DMS53 treated with DMSO at 0.1 percent for 48 hours (cell line): ENCODE data around the gene ARCN1.
A peak's percentile ranks its signal among the peaks of the same experiment; 100 is the strongest.

Source experiments
- DNase-seq: peaks from one replicate; lab custom pipeline; 2025; ENCODE audit not compliant: unreplicated experiment; lab: John Stamatoyannopoulos, UW

ARCN1 gene

GRCh38 chr11:118620529-118621070, 48.4 kb downstream of the ARCN1 start:
- no peak for DNase-seq

GRCh38 chr11:118621071-118621783, 49.0 kb downstream of the ARCN1 start:
- DNase-seq = peak; percentile 88

GRCh38 chr11:118621784-118622375, 49.7 kb downstream of the ARCN1 start:
- DNase-seq = no peak

DNA sequence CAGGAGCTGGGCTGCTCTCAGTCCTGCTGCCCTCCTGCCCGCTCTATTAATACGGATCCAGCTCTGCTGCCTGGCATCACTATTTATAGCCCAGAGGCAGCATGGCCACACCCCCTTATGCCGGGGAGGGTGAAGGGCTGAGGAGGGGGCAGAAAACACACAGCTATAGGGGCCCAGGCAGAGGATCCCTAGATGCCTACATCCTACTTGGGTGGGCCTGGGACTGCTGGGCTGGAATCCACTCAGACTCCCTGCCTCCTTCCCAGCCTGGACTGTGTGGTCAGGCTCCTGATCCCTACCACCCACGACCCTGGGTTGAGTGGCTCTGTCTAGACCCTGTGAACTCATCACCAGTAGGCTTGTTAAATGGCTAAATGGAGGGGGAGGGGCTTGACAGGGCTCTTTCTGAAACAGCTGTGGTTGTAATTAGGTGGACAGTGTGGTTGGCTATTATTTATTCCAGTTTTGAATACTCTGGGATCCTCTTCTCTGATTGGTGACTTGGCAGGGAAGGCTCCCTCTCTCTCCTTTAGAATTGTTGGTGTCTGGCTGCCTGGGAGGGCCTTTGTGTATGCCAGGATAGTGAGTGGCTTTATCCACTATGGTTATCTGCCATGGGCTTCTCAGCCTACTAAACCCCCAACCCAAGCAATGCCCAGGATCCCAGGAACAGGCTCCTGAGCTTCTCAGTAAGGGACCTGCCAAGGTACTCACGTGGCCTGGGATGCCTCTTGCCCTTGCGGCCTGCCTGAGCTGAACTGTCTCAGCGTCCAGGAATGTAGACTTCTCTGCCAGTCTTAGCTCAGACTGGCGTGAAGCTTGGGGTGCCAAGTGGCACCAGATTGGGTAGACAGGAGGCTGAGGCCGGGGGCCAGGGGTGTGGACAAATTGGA, 50.4 kb downstream of the ARCN1 start:
- peak; percentile 71 for DNase-seq

DNA sequence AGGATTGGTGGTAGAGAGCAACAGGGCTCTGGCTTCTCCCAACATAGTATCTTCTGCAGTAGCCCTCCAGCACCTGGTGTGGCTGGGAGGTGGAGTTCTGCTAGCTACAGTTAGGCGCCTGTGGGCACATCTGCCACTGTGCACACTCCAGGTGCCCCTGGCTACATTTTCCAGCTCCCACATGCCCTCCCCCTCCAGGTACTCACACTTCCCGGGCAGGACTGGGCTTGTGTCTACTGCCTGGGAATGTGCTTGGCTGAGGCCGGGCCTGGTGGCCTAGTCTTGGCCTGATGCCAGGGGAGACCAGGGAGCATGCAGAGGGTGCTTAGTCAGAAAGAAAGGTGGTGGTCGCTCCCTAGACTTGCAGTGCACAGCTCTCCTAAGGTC, 51.1 kb downstream of the ARCN1 start:
- peak; percentile 74 for DNase-seq

GRCh38 chr11:118625036-118625690, 53.0 kb downstream of the ARCN1 start:
- no peak for DNase-seq

- DNase-seq = no peak
Observed at GRCh38 chr11:118625976-118626375, 53.8 kb downstream of the ARCN1 start.

GRCh38 chr11:118627566-118627965, 55.4 kb downstream of the ARCN1 start:
- DNase-seq = no peak

- no peak for DNase-seq
Observed at GRCh38 chr11:118628031-118628430, 55.8 kb downstream of the ARCN1 start.

DNA sequence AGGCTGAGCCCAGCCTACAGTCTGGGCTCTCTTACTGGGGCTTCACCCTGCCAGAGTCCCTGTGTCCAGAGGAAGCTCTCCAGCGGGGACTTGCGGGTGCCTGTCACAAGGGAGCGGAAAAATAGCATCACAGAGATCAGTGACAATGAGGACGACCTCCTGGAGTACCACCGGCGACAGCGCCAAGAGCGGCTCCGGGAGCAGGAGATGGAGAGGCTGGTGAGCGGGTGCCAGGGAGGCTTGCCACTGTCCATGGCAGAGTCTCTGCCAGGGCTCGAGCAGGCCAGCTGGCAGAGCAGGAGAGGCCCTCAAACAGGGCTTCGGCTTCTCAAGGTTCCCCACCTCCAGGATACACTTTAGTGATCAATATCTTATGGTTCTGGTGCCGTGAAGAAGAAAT, 56.2 kb downstream of the ARCN1 start:
- no peak for DNase-seq

- DNase-seq = no peak
Observed at GRCh38 chr11:118628861-118629549, 56.8 kb downstream of the ARCN1 start.

DNA sequence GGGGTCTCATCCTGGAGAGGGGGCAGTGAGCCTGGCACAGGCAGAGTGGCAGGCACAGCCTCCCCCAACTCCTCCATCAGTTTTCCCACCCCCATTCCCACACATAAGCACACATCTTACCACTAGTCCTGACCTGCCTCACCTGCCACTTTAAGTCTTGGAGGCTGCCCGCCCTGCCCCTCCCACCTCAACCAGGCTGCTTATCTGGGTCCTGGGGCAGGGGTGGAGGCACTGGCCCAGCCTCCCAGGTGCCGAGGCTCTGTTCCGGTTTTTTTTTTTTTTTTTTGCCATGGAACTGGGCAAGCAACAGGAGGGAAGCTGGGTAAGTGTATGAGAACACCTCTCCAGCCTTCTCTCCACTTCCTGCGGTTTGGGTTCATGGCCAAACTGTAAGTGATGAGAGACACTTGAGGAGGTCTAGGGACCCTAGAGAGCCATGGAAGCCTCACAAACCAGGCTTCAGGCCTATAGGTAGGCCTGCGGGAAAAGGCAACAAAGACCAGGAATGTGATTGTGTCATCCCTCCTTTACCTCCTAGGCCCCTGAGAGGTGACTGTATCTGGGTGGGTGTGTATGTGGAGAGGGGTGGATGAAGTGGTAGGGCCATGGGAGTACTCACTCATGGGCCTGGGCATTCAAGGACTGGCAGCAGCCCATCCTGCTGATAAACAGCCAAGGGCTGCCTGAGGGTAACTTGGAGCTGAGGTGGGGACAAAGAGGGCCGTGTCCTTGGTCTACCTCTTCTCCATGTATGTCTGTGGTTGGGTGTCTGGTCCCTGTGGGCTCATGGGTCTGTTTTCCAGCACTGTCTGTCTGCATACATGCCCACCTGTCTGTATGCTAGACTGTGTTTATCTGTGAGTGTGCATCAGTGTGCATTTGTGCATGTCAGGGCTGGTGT, 57.8 kb downstream of the ARCN1 start:
- no peak for DNase-seq

DNA sequence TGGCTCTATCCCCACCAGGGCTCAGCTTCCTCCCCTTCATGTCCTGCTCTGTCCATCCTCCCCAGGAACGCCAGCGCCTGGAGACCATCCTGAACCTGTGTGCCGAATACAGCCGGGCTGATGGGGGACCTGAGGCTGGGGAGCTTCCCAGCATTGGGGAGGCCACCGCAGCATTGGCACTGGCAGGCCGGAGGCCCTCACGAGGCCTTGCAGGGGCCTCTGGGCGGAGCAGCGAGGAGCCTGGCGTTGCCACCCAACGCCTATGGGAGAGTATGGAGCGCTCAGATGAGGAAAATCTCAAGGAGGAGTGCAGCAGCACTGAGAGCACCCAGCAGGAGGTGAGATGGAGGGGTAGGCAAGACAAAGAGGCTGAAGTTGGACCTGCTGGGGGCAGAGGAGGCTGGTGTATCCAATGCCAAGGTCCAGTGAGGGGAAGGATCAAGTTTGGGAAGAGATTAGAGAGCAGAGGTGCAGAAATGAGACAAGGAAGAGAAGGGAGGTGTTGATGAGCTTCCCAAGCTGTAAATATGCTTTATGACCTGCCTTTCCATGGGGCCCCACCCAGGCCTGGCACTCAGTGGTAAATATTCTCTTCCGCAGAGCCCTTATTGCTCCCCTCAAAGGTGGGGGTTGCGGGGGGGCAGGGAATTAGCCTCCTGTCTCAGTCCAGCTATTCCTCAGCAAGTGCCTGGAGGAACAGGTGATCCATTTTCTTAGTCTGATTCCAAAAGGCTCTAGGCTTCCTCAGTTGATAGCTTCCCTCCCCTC, 59.1 kb downstream of the ARCN1 start:
- no peak for DNase-seq

GRCh38 chr11:118632577-118633318, 60.5 kb downstream of the ARCN1 start:
- no peak for DNase-seq

DNA sequence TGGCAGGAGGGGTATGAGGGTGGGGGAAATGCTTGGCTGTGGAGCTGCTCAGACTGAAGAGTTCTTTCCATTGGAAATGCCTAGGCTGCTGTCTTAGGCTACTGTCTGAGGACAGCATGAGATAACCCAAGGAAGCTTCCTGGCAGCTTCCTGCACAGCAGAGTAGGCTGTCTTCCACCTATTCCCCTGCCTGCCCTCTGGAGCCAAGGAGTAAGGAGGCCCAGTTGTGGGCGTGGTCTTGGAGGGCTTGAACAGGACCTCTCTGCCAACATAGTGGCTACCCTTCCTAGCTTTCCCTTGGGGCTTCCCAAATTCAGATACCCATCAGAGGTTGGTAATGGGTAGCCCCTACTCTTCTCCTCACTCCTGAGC, 61.1 kb downstream of the ARCN1 start:
- DNase-seq = no peak

DNA sequence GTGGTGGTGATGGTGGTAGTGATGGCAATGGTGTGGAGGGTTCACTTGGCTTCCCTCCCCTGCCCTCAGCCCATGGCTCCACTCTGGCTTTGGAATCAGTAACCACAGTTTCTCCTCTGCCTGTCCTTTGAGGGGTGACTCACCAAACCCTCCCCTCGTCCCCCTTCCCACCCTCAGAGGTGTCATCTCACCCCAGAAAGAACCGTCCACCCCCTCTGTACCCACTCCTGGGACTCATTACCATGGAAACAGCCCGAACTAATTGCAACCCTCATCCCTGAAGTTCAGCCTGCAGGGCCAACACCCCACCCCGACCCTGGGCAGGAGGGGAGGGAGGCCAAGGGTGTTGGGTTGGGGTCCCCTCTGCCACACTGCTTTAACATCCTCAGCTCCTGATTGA, 61.8 kb downstream of the ARCN1 start:
- DNase-seq = no peak

- DNase-seq = peak; percentile 49
Observed at GRCh38 chr11:118634431-118635236, 62.4 kb downstream of the ARCN1 start.
